ENCODE results near the gene TLCD2.
A peak's percentile ranks its signal among the peaks of the same experiment; 100 is the strongest.
"Not testable (repeated sequence)": the region's sequence is repeated elsewhere in the genome, so short reads cannot be mapped to it uniquely, and the experiment has no call there.

The TLCD2 gene

GRCh38 chr17:1744551-1745512, 34.7 kb upstream of the TLCD2 start:
- no peak overlapping the region for H3K27ac Mint-ChIP-seq
- intact Hi-C loops (cut with micrococcal nuclease): no loop called here

GRCh38 chr17:1743088-1743439, 32.9 kb upstream of the TLCD2 start:
- H3K36me3 Mint-ChIP-seq (ENCODE audit: low read depth): peaks cover 57% of the 10 kb centered on the region
- H3K4me3 Mint-ChIP-seq: no peak overlapping the region
- H3K4me1 Mint-ChIP-seq (ENCODE audit: low read depth): peaks cover 25% of the 10 kb centered on the region
- no peaks in the 10 kb centered on the region for H3K9me3 Mint-ChIP-seq
- H3K27ac Mint-ChIP-seq: peak overlapping the region; percentile 42
- no peaks in the 10 kb centered on the region for H3K27me3 Mint-ChIP-seq
- intact Hi-C loops (cut with micrococcal nuclease): no loop called here

More at GRCh38 chr17:1744551-1745512, 34.7 kb upstream of the TLCD2 start:
- Mint-ChIP-seq H3K4me3 (no peak overlapping the region), H3K27me3 (no peaks in the 10 kb centered on the region), H3K36me3 (ENCODE audit: low read depth) (peaks cover 60% of the 10 kb centered on the region), H3K4me1 (ENCODE audit: low read depth) (peaks cover 33% of the 10 kb centered on the region), H3K9me3 (no peaks in the 10 kb centered on the region)

GRCh38 chr17:1742371-1743087, 32.4 kb upstream of the TLCD2 start, which contains the start of gene SERPINF2:
Gene SERPINF2 (plus strand): TSS chr17:1742871. CDS start chr17:1744996, 2,125 bp downstream.
- intact Hi-C loops (cut with micrococcal nuclease): no loop called here
- no peak within 1 kb of the TSS for H3K4me3 Mint-ChIP-seq

GRCh38 chr17:1741899-1742298, 31.7 kb upstream of the TLCD2 start:
- Mint-ChIP-seq H3K4me1 (ENCODE audit: low read depth) (peaks cover 37% of the 10 kb centered on the region), H3K27ac (peak overlapping the region; percentile 42), H3K36me3 (ENCODE audit: low read depth) (peaks cover 57% of the 10 kb centered on the region)
- H3K4me3 Mint-ChIP-seq; H3K27me3 Mint-ChIP-seq; intact Hi-C loops (cut with micrococcal nuclease); H3K9me3 Mint-ChIP-seq: not testable (repeated sequence)

More at GRCh38 chr17:1742371-1743087, 32.4 kb upstream of the TLCD2 start, which contains the start of gene SERPINF2:
- Mint-ChIP-seq H3K4me1 (ENCODE audit: low read depth) (peaks cover 30% of the 10 kb centered on the region), H3K9me3 (no peaks in the 10 kb centered on the region), H3K27ac (peak within 1 kb of the TSS; percentile 42), H3K27me3 (no peaks in the 10 kb centered on the region), H3K36me3 (ENCODE audit: low read depth) (peaks cover 57% of the 10 kb centered on the region)

- H3K4me3 Mint-ChIP-seq: peak overlapping the region; percentile 51
- no peaks in the 10 kb centered on the region for H3K27me3 Mint-ChIP-seq
- peaks cover 73% of the 10 kb centered on the region for H3K4me1 Mint-ChIP-seq (ENCODE audit: low read depth)
- no peaks in the 10 kb centered on the region for H3K9me3 Mint-ChIP-seq
- peaks cover 74% of the 10 kb centered on the region for H3K36me3 Mint-ChIP-seq (ENCODE audit: low read depth)
- peak overlapping the region; percentile 92 for H3K27ac Mint-ChIP-seq
- intact Hi-C loops (cut with micrococcal nuclease): loop anchor here (5.0 kb wide), 1 partner anchor 45 kb away; no protein-coding TSS in a partner anchor
Observed at GRCh38 chr17:1737531-1738291, 27.5 kb upstream of the TLCD2 start.

- no peaks in the 10 kb centered on the region for H3K9me3 Mint-ChIP-seq
- intact Hi-C loops (cut with micrococcal nuclease): loop anchor here (5.0 kb wide), 1 partner anchor 46 kb away; no protein-coding TSS in a partner anchor
- peak overlapping the region; percentile 92 for H3K27ac Mint-ChIP-seq
- H3K27me3 Mint-ChIP-seq: no peaks in the 10 kb centered on the region
- peaks cover 74% of the 10 kb centered on the region for H3K36me3 Mint-ChIP-seq (ENCODE audit: low read depth)
- peak overlapping the region; percentile 51 for H3K4me3 Mint-ChIP-seq
- peaks cover 68% of the 10 kb centered on the region for H3K4me1 Mint-ChIP-seq (ENCODE audit: low read depth)
Observed at GRCh38 chr17:1736348-1737281, 26.4 kb upstream of the TLCD2 start.

- intact Hi-C loops (cut with micrococcal nuclease): loop anchor here (5.0 kb wide), 1 partner anchor 46 kb away; no protein-coding TSS in a partner anchor
- Mint-ChIP-seq H3K4me1 (ENCODE audit: low read depth) (peaks cover 69% of the 10 kb centered on the region), H3K27me3 (no peaks in the 10 kb centered on the region), H3K9me3 (no peaks in the 10 kb centered on the region), H3K36me3 (ENCODE audit: low read depth) (peaks cover 80% of the 10 kb centered on the region), H3K4me3 (no peak overlapping the region), H3K27ac (peak overlapping the region; percentile 92)
Observed at GRCh38 chr17:1735834-1736347, 25.7 kb upstream of the TLCD2 start.

GRCh38 chr17:1735418-1735817, 25.2 kb upstream of the TLCD2 start:
- Mint-ChIP-seq H3K4me1 (ENCODE audit: low read depth) (peaks cover 74% of the 10 kb centered on the region), H3K4me3 (no peak overlapping the region), H3K27me3 (no peaks in the 10 kb centered on the region), H3K27ac (peak overlapping the region; percentile 92), H3K36me3 (ENCODE audit: low read depth) (peaks cover 85% of the 10 kb centered on the region), H3K9me3 (no peaks in the 10 kb centered on the region)
- intact Hi-C loops (cut with micrococcal nuclease): loop anchor here (5.0 kb wide), 1 partner anchor 47 kb away; no protein-coding TSS in a partner anchor

- Mint-ChIP-seq H3K36me3 (ENCODE audit: low read depth) (peaks cover 100% of the 10 kb centered on the region), H3K4me1 (ENCODE audit: low read depth) (peaks cover 90% of the 10 kb centered on the region), H3K27ac (peak overlapping the region; percentile 51), H3K27me3 (no peaks in the 10 kb centered on the region), H3K9me3 (no peaks in the 10 kb centered on the region), H3K4me3 (no peak overlapping the region)
- intact Hi-C loops (cut with micrococcal nuclease): no loop called here
Observed at GRCh38 chr17:1733759-1734158, 23.6 kb upstream of the TLCD2 start.

- Mint-ChIP-seq H3K27me3 (no peaks in the 10 kb centered on the region), H3K36me3 (ENCODE audit: low read depth) (peaks cover 100% of the 10 kb centered on the region), H3K9me3 (no peaks in the 10 kb centered on the region), H3K4me1 (ENCODE audit: low read depth) (peaks cover 90% of the 10 kb centered on the region), H3K4me3 (no peak overlapping the region), H3K27ac (peak overlapping the region; percentile 51)
- intact Hi-C loops (cut with micrococcal nuclease): no loop called here
Observed at GRCh38 chr17:1732833-1733321, 22.7 kb upstream of the TLCD2 start.

- Mint-ChIP-seq H3K4me1 (ENCODE audit: low read depth) (peaks cover 90% of the 10 kb centered on the region), H3K36me3 (ENCODE audit: low read depth) (peaks cover 100% of the 10 kb centered on the region), H3K9me3 (no peaks in the 10 kb centered on the region), H3K4me3 (no peak overlapping the region), H3K27me3 (no peaks in the 10 kb centered on the region), H3K27ac (peak overlapping the region; percentile 51)
- intact Hi-C loops (cut with micrococcal nuclease): no loop called here
Observed at GRCh38 chr17:1732241-1732832, 22.2 kb upstream of the TLCD2 start.

GRCh38 chr17:1731194-1731506, 21.0 kb upstream of the TLCD2 start:
- Mint-ChIP-seq H3K36me3 (ENCODE audit: low read depth) (peaks cover 100% of the 10 kb centered on the region), H3K4me1 (ENCODE audit: low read depth) (peaks cover 90% of the 10 kb centered on the region), H3K27me3 (no peaks in the 10 kb centered on the region), H3K9me3 (no peaks in the 10 kb centered on the region), H3K27ac (peak overlapping the region; percentile 86), H3K4me3 (no peak overlapping the region)
- intact Hi-C loops (cut with micrococcal nuclease): no loop called here

All from dendritic cell treated with granulocyte-macrophage colony-stimulating factor and Interleukin-4, amounts not matched to agents 40 ng/mL and 50 ng/mL, for 4 days (primary cell).